H1 (cell line): ENCODE results near the gene KRT76. TPM values are rescaled to one million over a fixed set of nuclear protein-coding genes. Genes with fewer than 3 reads are reported as not detected.

Experiments used
- CTCF ChIA-PET: fragments of 300-600 bp; sonication (Branson Sonifier 250); formaldehyde crosslinking; loops from one replicate; lab custom pipeline; 2021; ENCODE audit not compliant: partially characterized antibody; lab: Charles Lee
- POLR2A ChIA-PET: fragments of 300-600 bp; sonication (Branson Sonifier 250); formaldehyde crosslinking; loops from one replicate; lab custom pipeline; 2021; ENCODE audit warnings: inconsistent platforms; ENCODE audit not compliant: partially characterized antibody; lab: Charles Lee
- DNase-seq, 2 experiments: peaks; one replicate each; pipeline versions ENCODE4 v3.0.0 to v3.0.0-alpha.2; 2010 to 2022; ENCODE audit warnings: low spot score in 2 of 2, low read depth in 1 of 2, mixed read lengths in 1 of 2
- FAIRE-seq: peaks from 2 replicates; lab custom pipeline; 2011; peaks lifted over from hg19 to GRCh38; lab: Jason Lieb, UNC
- H2AFZ ChIP-seq: 2 replicates; pipeline ENCODE4 v1.8.1; 2012; ENCODE audit warnings: low read length, inconsistent platforms
- H2AK5ac ChIP-seq: 2 replicates; pipeline ENCODE4 v1.6.1; 2013; ENCODE audit warnings: low read depth, low read length
- H2BK120ac ChIP-seq: replicated peaks from 2 replicates; pipeline ENCODE3; 2013; ENCODE audit warnings: low read depth, low read length, inconsistent platforms
- H2BK12ac ChIP-seq: 2 replicates; pipeline ENCODE4 v1.6.1; 2013; ENCODE audit warnings: low read depth, low read length
- H2BK15ac ChIP-seq: 2 replicates; pipeline ENCODE4 v1.6.1; 2013; ENCODE audit warnings: low read length
- H2BK20ac ChIP-seq: 2 replicates; pipeline ENCODE4 v1.6.1; 2013; ENCODE audit warnings: low read length
- H2BK5ac ChIP-seq: 2 replicates; pipeline ENCODE4 v1.6.1; 2013; ENCODE audit warnings: low read depth, low read length
- H3K14ac ChIP-seq: 2 replicates; pipeline ENCODE4 v1.6.1; 2013; ENCODE audit warnings: inconsistent platforms; ENCODE audit not compliant: insufficient read length
- H3K18ac ChIP-seq: 2 replicates; pipeline ENCODE4 v1.6.1; 2013; ENCODE audit warnings: low read length; ENCODE audit errors: extremely low read depth
- H3K23ac ChIP-seq: 2 replicates; pipeline ENCODE4 v1.6.1; 2013; ENCODE audit warnings: inconsistent platforms; ENCODE audit not compliant: insufficient read length
- H3K23me2 ChIP-seq: 2 replicates; pipeline ENCODE4 v1.6.1; 2013; ENCODE audit warnings: low read depth, low read length
- H3K27ac ChIP-seq: 2 replicates; pipeline ENCODE4 v1.6.1; 2011; ENCODE audit warnings: low read depth, low read length, inconsistent platforms
- H3K27me3 ChIP-seq, 4 experiments: replicated peaks in 1 of 4; 1 replicate in 1 of 4; 2 replicates in 3 of 4; pipeline versions ENCODE4 v1.6.1 to v1.8.1; 2011 to 2013; ENCODE audit warnings: low read length in 3 of 4, mild to moderate bottlenecking in 3 of 4, inconsistent platforms in 2 of 4, mixed read lengths in 2 of 4, moderate library complexity in 1 of 4; ENCODE audit not compliant: control insufficient read depth in 3 of 4, insufficient read depth in 3 of 4; ENCODE audit errors: extremely low read depth in 1 of 4
- H3K36me3 ChIP-seq, 4 experiments: 2 replicates each; pipeline versions ENCODE4 v1.6.1 to v1.8.1; 2011 to 2013; ENCODE audit warnings: mild to moderate bottlenecking in 4 of 4, low read length in 3 of 4, moderate library complexity in 2 of 4, control low read depth in 1 of 4, inconsistent platforms in 1 of 4; ENCODE audit not compliant: insufficient read depth in 4 of 4, control insufficient read depth in 2 of 4
- H3K4ac ChIP-seq: replicated peaks from 2 replicates; pipeline ENCODE3; 2013; ENCODE audit warnings: low read length, low read depth, mixed read lengths, inconsistent platforms; ENCODE audit not compliant: insufficient read length
- H3K4me1 ChIP-seq, 4 experiments: replicated peaks in 1 of 4; 1 replicate in 1 of 4; 2 replicates in 3 of 4; pipeline versions ENCODE4 v1.6.1 to v1.8.1; 2011 to 2013; ENCODE audit warnings: low read length in 3 of 4, inconsistent platforms in 2 of 4, mixed read lengths in 1 of 4; ENCODE audit not compliant: insufficient read depth in 4 of 4, control insufficient read depth in 3 of 4
- H3K4me2 ChIP-seq, 2 experiments: 2 replicates each; pipeline versions ENCODE4 v1.6.1 to v1.8.1; 2011 to 2013; ENCODE audit warnings: low read depth in 2 of 2, low read length in 2 of 2, control low read depth in 1 of 2, inconsistent platforms in 1 of 2, mild to moderate bottlenecking in 1 of 2; ENCODE audit not compliant: insufficient read depth in 1 of 2
- H3K4me3 ChIP-seq, 4 experiments: fragments of 200-600, 300-600 bp in 1 of 4; sonication (generic), shearing (Covaris generic), sonication (Bioruptor Twin) in 1 of 4; 2 replicates each; pipeline versions ENCODE4 v1.5.1 to v1.8.1; 2011 to 2016; ENCODE audit warnings: low read length in 4 of 4, low read depth in 3 of 4, control low read depth in 2 of 4, inconsistent platforms in 2 of 4, mild to moderate bottlenecking in 2 of 4, mixed read lengths in 1 of 4, moderate library complexity in 1 of 4; ENCODE audit not compliant: insufficient read depth in 2 of 4; ENCODE audit errors: extremely low read depth in 1 of 4
- H3K56ac ChIP-seq: replicated peaks from 2 replicates; pipeline ENCODE3; 2013; ENCODE audit warnings: low read depth, mild to moderate bottlenecking, mixed read lengths, low read length, inconsistent platforms; ENCODE audit not compliant: insufficient read length
- H3K79me1 ChIP-seq: 2 replicates; pipeline ENCODE4 v1.6.1; 2013; ENCODE audit warnings: low read depth, low read length, control low read depth
- H3K79me2 ChIP-seq, 2 experiments: 2 replicates each; pipeline versions ENCODE4 v1.6.1 to v1.8.1; 2012 to 2013; ENCODE audit warnings: low read length in 2 of 2, mild to moderate bottlenecking in 2 of 2, inconsistent platforms in 1 of 2; ENCODE audit not compliant: insufficient read depth in 2 of 2, control insufficient read depth in 1 of 2
- H3K9ac ChIP-seq, 4 experiments: replicated peaks in 1 of 4; 1 replicate in 1 of 4; 2 replicates in 3 of 4; pipeline versions ENCODE4 v1.6.1 to v1.8.1; 2011 to 2013; ENCODE audit warnings: low read depth in 3 of 4, low read length in 3 of 4, control low read depth in 2 of 4, mild to moderate bottlenecking in 2 of 4, moderate library complexity in 2 of 4, inconsistent platforms in 1 of 4; ENCODE audit errors: extremely low read depth in 1 of 4
- H3K9me3 ChIP-seq, 2 experiments: 2 replicates each; pipeline versions ENCODE4 v1.6.1 to v1.8.1; 2012 to 2013; ENCODE audit warnings: mild to moderate bottlenecking in 2 of 2, moderate library complexity in 2 of 2, control low read depth in 1 of 2, inconsistent platforms in 1 of 2, low read depth in 1 of 2, low read length in 1 of 2, mixed read lengths in 1 of 2; ENCODE audit not compliant: insufficient read depth in 2 of 2
- H4K20me1 ChIP-seq, 2 experiments: replicated peaks in 1 of 2; 2 replicates each; pipeline versions ENCODE3 to v1.8.1; 2011 to 2013; ENCODE audit warnings: inconsistent platforms in 2 of 2, low read length in 2 of 2, mild to moderate bottlenecking in 1 of 2; ENCODE audit not compliant: insufficient read depth in 2 of 2, control insufficient read depth in 1 of 2
- H4K5ac ChIP-seq: 2 replicates; pipeline ENCODE4 v1.6.1; 2013; ENCODE audit warnings: low read length, low read depth, mixed read lengths, inconsistent platforms; ENCODE audit not compliant: insufficient read length
- H4K8ac ChIP-seq: 2 replicates; pipeline ENCODE4 v1.8.0; 2013; ENCODE audit warnings: mild to moderate bottlenecking, moderate library complexity, low read length, inconsistent platforms; ENCODE audit not compliant: insufficient read depth; ENCODE audit errors: extremely low read depth
- H4K91ac ChIP-seq: replicated peaks from 2 replicates; pipeline ENCODE3; 2013; ENCODE audit warnings: low read length, mixed read lengths, inconsistent platforms; ENCODE audit not compliant: insufficient read length
- CBX8 ChIP-seq: fragments of 300-800, 300-1000 bp; sonication (generic); IDR thresholded peaks from 2 replicates; pipeline ENCODE4 v1.7.1; 2016; ENCODE audit warnings: low read depth, low read length, borderline replicate concordance
- EZH2 ChIP-seq: fragments of 200-600 bp; sonication (generic); IDR thresholded peaks from 2 replicates; pipeline ENCODE4 v1.7.1; 2012; ENCODE audit warnings: low read depth, mild to moderate bottlenecking, moderate library complexity, low read length, inconsistent platforms; ENCODE audit not compliant: severe bottlenecking
- GTF2F1 ChIP-seq: IDR thresholded peaks from 2 replicates; pipeline ENCODE4 v1.6.1; 2012; ENCODE audit warnings: low read depth, low read length, improper control_type of control experiment, borderline replicate concordance
- JUN ChIP-seq: IDR thresholded peaks from 2 replicates; pipeline ENCODE4 v1.6.1; 2011; ENCODE audit warnings: low read depth, mild to moderate bottlenecking, improper control_type of control experiment, low read length
- KDM4A ChIP-seq: IDR thresholded peaks from one replicate; pipeline ENCODE4 v1.7.1; 2012; ENCODE audit warnings: low read depth, mild to moderate bottlenecking, moderate library complexity, low read length, inconsistent platforms; ENCODE audit not compliant: severe bottlenecking
- KDM5A ChIP-seq: fragments of 200-600 bp; IDR thresholded peaks from 2 replicates; pipeline ENCODE4 v1.7.1; 2012; ENCODE audit warnings: mild to moderate bottlenecking, low read length, inconsistent platforms, mixed read lengths
- NRF1 ChIP-seq: IDR thresholded peaks from 2 replicates; pipeline ENCODE4 v1.6.1; 2011; ENCODE audit warnings: mild to moderate bottlenecking, low read depth, low read length, improper control_type of control experiment
- POLR2A ChIP-seq, 2 experiments: IDR thresholded peaks; 1 replicate in 1 of 2; 2 replicates in 1 of 2; pipeline ENCODE4 v1.6.1; 2011; ENCODE audit warnings: low read depth in 2 of 2, low read length in 2 of 2, mild to moderate bottlenecking in 2 of 2; ENCODE audit errors: control extremely low read depth in 1 of 2
- SIX5 ChIP-seq: IDR thresholded peaks from 2 replicates; pipeline ENCODE4 v1.6.1; 2011; ENCODE audit warnings: mild to moderate bottlenecking, low read depth, low read length
- SP2 ChIP-seq: IDR thresholded peaks from 2 replicates; pipeline ENCODE4 v1.6.1; 2012; ENCODE audit warnings: mild to moderate bottlenecking, low read length, inconsistent platforms
- SP4 ChIP-seq: IDR thresholded peaks from 2 replicates; pipeline ENCODE4 v1.6.1; 2012; ENCODE audit warnings: low read length, inconsistent platforms
- SUZ12 ChIP-seq: fragments of 200-600 bp; sonication (generic); IDR thresholded peaks from 2 replicates; pipeline ENCODE4 v1.6.1; 2012; ENCODE audit warnings: mild to moderate bottlenecking, inconsistent platforms, low read length, moderate library complexity, mixed read lengths
- ZNF274 ChIP-seq: IDR thresholded peaks from 2 replicates; pipeline ENCODE4 v1.7.0; 2012; ENCODE audit warnings: low read length, borderline replicate concordance; ENCODE audit errors: extremely low read depth
- WGBS, 2 experiments: shearing (Covaris generic) in 1 of 2; methylation state at CpG; one replicate each; pipeline versions ENCODE4 v1.1.6 to v1.1.7; 2013 to 2015; ENCODE audit warnings: low lambda C conversion rate in 2 of 2, mixed read lengths in 2 of 2, inconsistent platforms in 1 of 2, low coverage in 1 of 2, missing lambda C conversion rate in 1 of 2; ENCODE audit not compliant: insufficient replicate concordance in 2 of 2, insufficient coverage in 1 of 2, insufficient read length in 1 of 2; ENCODE audit errors: extremely low coverage in 1 of 2, missing lambda C conversion rate in 1 of 2; 5-methylcytosine and 5-hydroxymethylcytosine counted together
- polyA plus RNA-seq, 7 experiments: library from polyadenylated mRNA; depleted of rRNA in 3 of 7; stranded (reverse) in 5 of 7; unstranded in 2 of 7; fragments of >200 nt in 5 of 7; fragments of 200-250 nt in 2 of 7; gene quantifications; 1 replicate in 5 of 7; 2 replicates in 1 of 7; 4 replicates in 1 of 7; pipeline versions ENCODE4 v1.2.1 to v1.2.3, GENCODE V29; 2011 to 2013; ENCODE audit warnings: missing spikeins in 2 of 7, mixed read lengths in 2 of 7
- total RNA-seq: library from RNA; stranded (reverse); fragmentation: NEBNext Ultra II Directional; extraction: Animal tissue kit (Norgen Biotek cat#: 25700); gene quantifications from 2 replicates; pipeline ENCODE4 v1.2.1, GENCODE V29; 2021

KRT76 gene
- total and polyA plus RNA-seq, 2 of the 8 experiments (the other 6 are each of a cell fraction or from before 2014, with no cell fraction given) = not detected

DNA sequence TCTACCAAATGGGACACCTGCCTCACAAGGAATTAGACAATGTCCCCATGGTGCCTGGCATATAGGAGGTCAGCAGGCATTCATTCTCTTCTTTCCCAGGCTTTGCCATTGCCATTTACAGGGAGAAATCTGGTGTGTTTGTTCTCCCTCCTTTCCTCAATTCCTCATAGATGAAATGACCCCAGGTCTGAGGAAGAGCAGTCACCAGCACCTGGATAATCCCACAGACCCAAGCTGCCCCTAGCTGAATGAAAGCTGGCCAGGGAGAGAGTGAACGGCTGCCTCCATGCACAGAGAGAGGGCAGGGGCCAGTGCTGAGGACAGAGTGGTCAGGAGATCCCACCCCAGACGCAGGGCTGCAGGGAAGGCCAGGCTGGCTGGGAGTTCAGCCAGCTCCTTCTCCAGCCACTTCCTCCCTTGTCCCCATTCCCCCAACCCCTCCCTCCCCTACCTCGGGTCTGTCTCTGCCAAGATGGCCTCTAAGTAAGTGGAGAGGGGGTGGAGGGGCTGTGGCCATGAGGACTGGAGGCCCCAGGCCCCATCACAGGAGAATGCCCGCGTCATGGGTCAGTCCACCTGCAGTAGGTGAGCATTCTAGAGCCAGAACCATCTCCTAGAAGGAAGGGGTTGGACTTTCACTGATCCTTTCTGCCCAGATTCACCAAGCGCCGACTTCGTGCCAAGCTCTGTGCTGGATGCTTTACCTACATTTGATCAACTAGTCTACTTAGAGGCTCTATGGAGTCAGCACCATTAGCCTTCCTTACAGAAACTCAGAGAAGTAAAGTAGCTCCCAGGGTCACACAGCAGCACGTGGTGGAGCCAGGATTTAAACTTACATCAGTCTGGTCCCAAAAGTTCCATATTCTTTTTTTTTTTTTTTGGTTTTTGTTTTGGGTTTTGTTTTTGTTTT, 38.8 kb upstream of the KRT76 start:
- H3K23me2 ChIP-seq = no peaks in the 10 kb centered on the region
- no peaks in the 10 kb centered on the region for H3K79me1 ChIP-seq
- no peaks in the 10 kb centered on the region for H3K9me3 ChIP-seq
- no peak overlapping the region for H2AK5ac ChIP-seq
- no peak overlapping the region for H2BK5ac ChIP-seq
- no peak overlapping the region for H3K4ac ChIP-seq
- no peak overlapping the region for H2BK20ac ChIP-seq
- no peak overlapping the region for H3K18ac ChIP-seq
- no peak overlapping the region for H2BK15ac ChIP-seq
- H3K4me3 ChIP-seq = no peak overlapping the region
- H2AFZ ChIP-seq = no peak overlapping the region
- WGBS, 2 experiments = 80% methylated on average over 9 of the region's 9 CpGs; no CpG with 5 or more reads in 1 of the 2 experiments
- H4K20me1 ChIP-seq = no peaks in the 10 kb centered on the region
- H4K91ac ChIP-seq = no peak overlapping the region
- H4K8ac ChIP-seq = no peak overlapping the region; the same call in 1 of the 2 replicates
- no peak for FAIRE-seq
- DNase-seq = no peak
- H3K36me3 ChIP-seq = no peaks in the 10 kb centered on the region
- H2BK12ac ChIP-seq = no peak overlapping the region
- POLR2A ChIA-PET = no interaction called here
- H2BK120ac ChIP-seq = no peak overlapping the region
- no peaks in the 10 kb centered on the region for H3K4me1 ChIP-seq
- H3K27ac ChIP-seq = no peak overlapping the region
- H4K5ac ChIP-seq = no peak overlapping the region
- H3K27me3 ChIP-seq = no peaks in the 10 kb centered on the region
- H3K9ac ChIP-seq = no peak overlapping the region
- CTCF ChIA-PET = interaction anchor here (1.6 kb wide), 1 partner anchor 8 kb away, joined by 6 read pairs; no protein-coding TSS in a partner anchor
- H3K14ac ChIP-seq = no peak overlapping the region
- no peak overlapping the region for H3K23ac ChIP-seq
- H3K79me2 ChIP-seq = no peaks in the 10 kb centered on the region
- peak overlapping the region; percentile 4 for H3K56ac ChIP-seq
- no peak overlapping the region for H3K4me2 ChIP-seq
- TF ChIP-seq KDM4A = no peak
- no peak for TF ChIP-seq SIX5
- no peak for TF ChIP-seq GTF2F1
- no peak for TF ChIP-seq CBX8
- TF ChIP-seq SUZ12 = no peak
- TF ChIP-seq POLR2A (IDR thresholded peaks at IDR 0.05; ENCODE audit: control extremely low read depth in 1 of 2, low read depth in 2 of 2, low read length in 2 of 2) = no peak
- TF ChIP-seq NRF1 = no peak
- TF ChIP-seq SP4 = no peak
- no peak for TF ChIP-seq EZH2
- no peak for TF ChIP-seq JUN
- no peak for TF ChIP-seq SP2
- TF ChIP-seq ZNF274 = no peak
- TF ChIP-seq KDM5A = no peak
